Panc1 (cell line): ENCODE results near the gene PCDHGB5. TPM values are rescaled to one million over a fixed set of nuclear protein-coding genes. Genes with fewer than 3 reads are reported as not detected.

ENCODE experiments used
- ATAC-seq: fragments of 200-7000 bp; cut with Tn5 transposase; 2 replicates; pipeline ENCODE4 v1.9.1; 2020; ENCODE audit warnings: mild to moderate bottlenecking, moderate library complexity
- BruUV-seq: library from RNA; stranded (reverse); fragments of 400-500 nt; replicated peaks from 2 replicates; lab custom pipeline; 2021; lab: Mats Ljungman, UMichigan
- CTCF ChIA-PET: fragments of 300-600 bp; sonication (Branson Sonifier 250); formaldehyde crosslinking; loops from one replicate; lab custom pipeline; 2022; ENCODE audit warnings: antibody characterized with exemption; lab: Charles Lee
- POLR2A ChIA-PET: fragments of 300-600 bp; sonication (Branson Sonifier 250); formaldehyde crosslinking; loops from one replicate; lab custom pipeline; 2022; ENCODE audit warnings: antibody characterized with exemption; lab: Charles Lee
- DNase-seq: peaks from one replicate; pipeline ENCODE4 v3.0.0-alpha.2; 2010; ENCODE audit warnings: low read depth, low spot score
- H3K27ac ChIP-seq: 2 replicates; pipeline ENCODE4 v1.5.1; 2011; ENCODE audit warnings: mild to moderate bottlenecking, low read length, inconsistent platforms
- H3K27me3 ChIP-seq: fragments of 200-500 bp; sonication (Bioruptor generic); 2 replicates; pipeline ENCODE4 v1.6.0; 2014; ENCODE audit warnings: low read length, inconsistent platforms; ENCODE audit not compliant: control insufficient read depth, insufficient read depth
- H3K36me3 ChIP-seq: fragments of 200-500 bp; sonication (Bioruptor generic); 2 replicates; pipeline ENCODE4 v1.5.1; 2014; ENCODE audit warnings: inconsistent platforms, mild to moderate bottlenecking, low read length, moderate library complexity; ENCODE audit not compliant: control insufficient read depth, insufficient read depth
- H3K4me1 ChIP-seq: 2 replicates; pipeline ENCODE4 v1.5.1; 2011; ENCODE audit warnings: inconsistent platforms, mild to moderate bottlenecking, low read length, moderate library complexity; ENCODE audit not compliant: control insufficient read depth, insufficient read depth
- H3K4me3 ChIP-seq, 2 experiments: 2 replicates each; pipeline ENCODE4 v1.5.1; 2011 to 2012; ENCODE audit warnings: low read depth in 2 of 2, low read length in 2 of 2, mild to moderate bottlenecking in 2 of 2, inconsistent platforms in 1 of 2, moderate library complexity in 1 of 2
- H3K9me3 ChIP-seq: fragments of 200-500 bp; sonication (Bioruptor generic); 2 replicates; pipeline ENCODE4 v1.5.1; 2014; ENCODE audit warnings: low read depth, mild to moderate bottlenecking, inconsistent platforms, low read length, moderate library complexity; ENCODE audit not compliant: control insufficient read depth, insufficient read depth
- POLR2AphosphoS5 ChIP-seq: IDR thresholded peaks from 2 replicates; pipeline ENCODE4 v1.6.1; 2012; ENCODE audit warnings: mild to moderate bottlenecking, low read depth, low read length, moderate library complexity
- SIN3A ChIP-seq: IDR thresholded peaks from 2 replicates; pipeline ENCODE4 v1.6.1; 2012; ENCODE audit warnings: low read depth, mild to moderate bottlenecking, low read length, moderate library complexity, borderline replicate concordance; ENCODE audit not compliant: insufficient read depth
- TCF7L2 ChIP-seq: IDR thresholded peaks from 2 replicates; pipeline ENCODE4 v1.6.1; 2011; ENCODE audit warnings: mild to moderate bottlenecking, low read depth, low read length, inconsistent platforms
- in situ Hi-C: cut with HindIII; loops from 2 replicates; pipeline ENCODE4 v1.10.0; 2016; ENCODE audit warnings: low sequenced_read_pairs, low pct_unique_long_range_greater_than_20kb
- intact Hi-C: fragments of 100-400 bp; cut with micrococcal nuclease; formaldehyde crosslinking; loops from one replicate; pipeline ENCODE4 v1.10.0; 2022; ENCODE audit not compliant: unreplicated experiment
- total RNA-seq: library from RNA; stranded (reverse); gene quantifications from one replicate; pipeline ENCODE4 v1.2.1, GENCODE V29; 2021; ENCODE audit not compliant: unreplicated experiment
- TF ChIP-seq, protein P1 (sequence below), 2 experiments: IDR thresholded peaks; 2 replicates each; pipeline ENCODE4 v1.6.1; 2011 to 2012; ENCODE audit warnings: low read depth in 2 of 2, control low read depth in 1 of 2, low read length in 1 of 2, mild to moderate bottlenecking in 1 of 2, moderate library complexity in 1 of 2; ENCODE audit not compliant: insufficient read depth in 1 of 2
- TF ChIP-seq, protein P2 (sequence below): fragments of 450-650 bp; IDR thresholded peaks from 2 replicates; pipeline ENCODE4 v1.5.1; 2017; ENCODE audit warnings: mild to moderate bottlenecking

PCDHGB5 gene
- total RNA-seq, 1 experiment from 2014 or later: 0.87 TPM

DNA sequence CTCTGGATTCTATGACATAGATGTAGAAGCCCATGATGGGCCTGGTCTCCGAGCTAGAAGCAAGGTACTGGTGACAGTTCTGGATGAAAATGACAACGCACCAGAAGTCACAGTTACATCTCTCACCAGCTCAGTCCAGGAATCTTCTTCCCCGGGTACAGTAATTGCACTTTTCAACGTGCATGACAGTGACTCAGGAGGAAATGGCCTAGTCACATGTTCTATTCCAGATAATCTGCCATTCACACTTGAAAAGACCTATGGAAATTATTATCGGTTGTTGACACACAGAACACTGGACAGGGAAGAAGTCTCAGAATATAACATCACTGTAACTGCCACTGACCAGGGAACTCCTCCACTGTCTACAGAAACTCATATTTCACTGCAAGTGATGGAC, 41.6 kb upstream of the PCDHGB5 start:
- Histone ChIP-seq H3K36me3 (no peaks in the 10 kb centered on the region), H3K9me3 (no peaks in the 10 kb centered on the region), H3K27ac (no peak overlapping the region), H3K4me1 (no peaks in the 10 kb centered on the region), H3K27me3 (no peaks in the 10 kb centered on the region), H3K4me3 (no peak overlapping the region)
- CTCF ChIA-PET: interaction anchor here (0.8 kb wide), 1 partner anchor 202 kb away, joined by 3 read pairs; no protein-coding TSS in a partner anchor
- intact Hi-C loops (loop anchor here (10.0 kb wide), 1 partner anchor 169 kb away; no protein-coding TSS in a partner anchor), in situ Hi-C loops (no loop called here)
- POLR2A ChIA-PET: no interaction called here
- TF ChIP-seq, protein P1, sequence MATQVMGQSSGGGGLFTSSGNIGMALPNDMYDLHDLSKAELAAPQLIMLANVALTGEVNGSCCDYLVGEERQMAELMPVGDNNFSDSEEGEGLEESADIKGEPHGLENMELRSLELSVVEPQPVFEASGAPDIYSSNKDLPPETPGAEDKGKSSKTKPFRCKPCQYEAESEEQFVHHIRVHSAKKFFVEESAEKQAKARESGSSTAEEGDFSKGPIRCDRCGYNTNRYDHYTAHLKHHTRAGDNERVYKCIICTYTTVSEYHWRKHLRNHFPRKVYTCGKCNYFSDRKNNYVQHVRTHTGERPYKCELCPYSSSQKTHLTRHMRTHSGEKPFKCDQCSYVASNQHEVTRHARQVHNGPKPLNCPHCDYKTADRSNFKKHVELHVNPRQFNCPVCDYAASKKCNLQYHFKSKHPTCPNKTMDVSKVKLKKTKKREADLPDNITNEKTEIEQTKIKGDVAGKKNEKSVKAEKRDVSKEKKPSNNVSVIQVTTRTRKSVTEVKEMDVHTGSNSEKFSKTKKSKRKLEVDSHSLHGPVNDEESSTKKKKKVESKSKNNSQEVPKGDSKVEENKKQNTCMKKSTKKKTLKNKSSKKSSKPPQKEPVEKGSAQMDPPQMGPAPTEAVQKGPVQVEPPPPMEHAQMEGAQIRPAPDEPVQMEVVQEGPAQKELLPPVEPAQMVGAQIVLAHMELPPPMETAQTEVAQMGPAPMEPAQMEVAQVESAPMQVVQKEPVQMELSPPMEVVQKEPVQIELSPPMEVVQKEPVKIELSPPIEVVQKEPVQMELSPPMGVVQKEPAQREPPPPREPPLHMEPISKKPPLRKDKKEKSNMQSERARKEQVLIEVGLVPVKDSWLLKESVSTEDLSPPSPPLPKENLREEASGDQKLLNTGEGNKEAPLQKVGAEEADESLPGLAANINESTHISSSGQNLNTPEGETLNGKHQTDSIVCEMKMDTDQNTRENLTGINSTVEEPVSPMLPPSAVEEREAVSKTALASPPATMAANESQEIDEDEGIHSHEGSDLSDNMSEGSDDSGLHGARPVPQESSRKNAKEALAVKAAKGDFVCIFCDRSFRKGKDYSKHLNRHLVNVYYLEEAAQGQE (IDR thresholded peaks at IDR 0.05; ENCODE audit: insufficient read depth in 1 of 2, low read depth in 2 of 2, low read length in 1 of 2): no peak
- no peak for TF ChIP-seq SIN3A
- no peak for TF ChIP-seq TCF7L2
- no peak for TF ChIP-seq POLR2AphosphoS5
- TF ChIP-seq, protein P2, sequence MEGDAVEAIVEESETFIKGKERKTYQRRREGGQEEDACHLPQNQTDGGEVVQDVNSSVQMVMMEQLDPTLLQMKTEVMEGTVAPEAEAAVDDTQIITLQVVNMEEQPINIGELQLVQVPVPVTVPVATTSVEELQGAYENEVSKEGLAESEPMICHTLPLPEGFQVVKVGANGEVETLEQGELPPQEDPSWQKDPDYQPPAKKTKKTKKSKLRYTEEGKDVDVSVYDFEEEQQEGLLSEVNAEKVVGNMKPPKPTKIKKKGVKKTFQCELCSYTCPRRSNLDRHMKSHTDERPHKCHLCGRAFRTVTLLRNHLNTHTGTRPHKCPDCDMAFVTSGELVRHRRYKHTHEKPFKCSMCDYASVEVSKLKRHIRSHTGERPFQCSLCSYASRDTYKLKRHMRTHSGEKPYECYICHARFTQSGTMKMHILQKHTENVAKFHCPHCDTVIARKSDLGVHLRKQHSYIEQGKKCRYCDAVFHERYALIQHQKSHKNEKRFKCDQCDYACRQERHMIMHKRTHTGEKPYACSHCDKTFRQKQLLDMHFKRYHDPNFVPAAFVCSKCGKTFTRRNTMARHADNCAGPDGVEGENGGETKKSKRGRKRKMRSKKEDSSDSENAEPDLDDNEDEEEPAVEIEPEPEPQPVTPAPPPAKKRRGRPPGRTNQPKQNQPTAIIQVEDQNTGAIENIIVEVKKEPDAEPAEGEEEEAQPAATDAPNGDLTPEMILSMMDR: no peak
- ATAC-seq (no peak), DNase-seq (no peak)
- no TSS peak for BruUV-seq

DNA sequence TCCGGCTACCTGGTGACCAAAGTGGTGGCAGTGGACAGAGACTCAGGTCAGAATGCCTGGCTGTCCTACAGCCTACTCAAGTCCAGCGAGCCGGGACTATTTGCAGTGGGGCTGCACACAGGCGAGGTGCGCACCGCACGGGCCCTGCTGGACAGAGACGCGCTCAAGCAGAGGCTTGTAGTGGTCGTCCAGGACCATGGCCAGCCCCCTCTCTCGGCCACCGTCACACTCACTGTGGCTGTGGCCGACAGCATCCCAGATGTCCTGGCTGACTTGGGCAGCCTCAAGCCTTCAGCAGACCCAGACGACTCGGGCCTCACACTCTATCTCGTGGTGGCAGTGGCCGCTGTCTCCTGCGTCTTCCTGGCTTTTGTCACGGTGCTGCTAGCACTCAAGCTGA, 40.8 kb upstream of the PCDHGB5 start:
- in situ Hi-C loops (no loop called here), intact Hi-C loops (loop anchor here (10.0 kb wide), 1 partner anchor 168 kb away; no protein-coding TSS in a partner anchor)
- H3K4me1 ChIP-seq: no peaks in the 10 kb centered on the region
- POLR2A ChIA-PET: no interaction called here
- H3K36me3 ChIP-seq: no peaks in the 10 kb centered on the region
- CTCF ChIA-PET: no interaction called here
- ATAC-seq (no peak), DNase-seq (no peak)
- TF ChIP-seq SIN3A: no peak
- TF ChIP-seq, protein P1 (IDR thresholded peaks at IDR 0.05; ENCODE audit: insufficient read depth in 1 of 2, low read depth in 2 of 2, low read length in 1 of 2): peak; percentile 39 to 66; a peak in 2 of 4 replicates
- no peak overlapping the region for H3K27ac ChIP-seq
- H3K4me3 ChIP-seq: no peak overlapping the region
- no peaks in the 10 kb centered on the region for H3K9me3 ChIP-seq
- BruUV-seq: no TSS peak
- no peaks in the 10 kb centered on the region for H3K27me3 ChIP-seq
